ENCODE measurements around the gene SPX.

The SPX gene

DNA sequence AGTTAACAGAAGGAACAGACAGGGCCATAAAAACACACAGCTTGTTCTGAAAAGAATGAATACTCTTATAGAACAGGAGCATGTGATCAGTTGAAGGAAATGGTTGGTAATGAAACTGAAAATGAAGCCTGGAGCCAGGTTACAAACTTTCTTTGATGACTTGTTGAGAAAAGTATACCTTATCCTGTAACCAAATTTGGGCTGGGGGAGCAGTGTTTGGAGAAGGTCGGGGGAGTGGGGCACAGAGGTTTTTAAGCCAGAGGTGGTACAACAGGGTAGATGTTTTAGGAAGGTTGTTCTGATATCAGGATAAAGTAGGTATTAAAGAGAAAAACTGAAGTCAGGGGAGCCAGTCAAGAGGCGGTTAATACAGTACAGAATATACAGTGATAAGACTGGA lies 16.3 kb upstream of the SPX start:
- H3K79me1 ChIP-seq (ENCODE audit: low read length): no peaks in the 10 kb centered on the region

DNA sequence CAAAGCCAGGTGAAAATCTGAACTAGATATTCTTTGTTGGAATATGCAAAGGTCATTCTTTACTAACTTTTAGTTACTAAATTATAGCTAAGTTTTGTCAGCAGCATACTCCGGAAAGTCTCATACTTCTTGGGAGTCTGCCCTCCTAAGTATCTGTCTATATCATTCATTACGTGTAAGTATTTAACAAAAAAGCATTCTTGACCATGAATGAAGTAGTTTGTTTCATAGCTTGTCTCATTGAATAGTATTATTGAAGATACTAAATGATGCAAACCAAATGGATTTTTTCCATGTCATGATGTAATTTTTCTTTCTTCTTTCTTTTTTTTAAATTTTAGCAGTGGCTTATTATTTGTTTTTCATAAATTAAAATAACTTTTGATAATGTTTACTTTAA lies 9.8 kb upstream of the SPX start:
- Histone ChIP-seq H3K4me3 (ENCODE audit: low read depth, low read length) (no peak overlapping the region), H4K12ac (ENCODE audit: low read depth, low read length) (no peak overlapping the region), H2BK12ac (ENCODE audit: low read length) (no peak overlapping the region), H4K91ac (ENCODE audit: low read depth, low read length) (no peak overlapping the region), H3K27me3 (ENCODE audit: insufficient read depth, low read length) (no peaks in the 10 kb centered on the region), H2BK120ac (ENCODE audit: insufficient read depth, low read length, poor library complexity) (no peak overlapping the region), H3K4me1 (ENCODE audit: control insufficient read depth in 1 of 2, insufficient read depth in 2 of 2, low read length in 2 of 2) (no peaks in the 10 kb centered on the region), H4K8ac (ENCODE audit: low read depth, low read length) (no peak overlapping the region), H3K79me1 (ENCODE audit: low read length) (no peaks in the 10 kb centered on the region), H3K4ac (ENCODE audit: low read depth, low read length) (no peak overlapping the region), H3K9ac (ENCODE audit: low read length) (no peak overlapping the region), H3K14ac (ENCODE audit: low read length) (no peak overlapping the region), H3K18ac (ENCODE audit: low read length) (no peak overlapping the region), H2BK5ac (ENCODE audit: low read depth, low read length, poor library complexity) (no peak overlapping the region), H2AK5ac (ENCODE audit: low read length) (no peak overlapping the region), H3K36me3 (ENCODE audit: control insufficient read depth in 1 of 2, insufficient read depth in 2 of 2, low read length in 2 of 2) (peaks cover 6 to 8% of the 10 kb centered on the region in 2 experiments), H3K79me2 (ENCODE audit: control insufficient read depth, insufficient read depth, low read length, poor library complexity) (no peaks in the 10 kb centered on the region), H3K4me2 (ENCODE audit: low read length) (no peak overlapping the region), H2AFZ (ENCODE audit: insufficient read depth, low read length, poor library complexity) (no peak overlapping the region), H3K27ac (ENCODE audit: low read depth, low read length) (no peak overlapping the region), H3K23ac (ENCODE audit: low read length) (no peak overlapping the region), H3K9me3 (ENCODE audit: insufficient read depth, low read depth, low read length) (no peaks in the 10 kb centered on the region)
- no CpG with 5 or more reads among the region's 2 CpGs for WGBS (ENCODE audit: extremely low coverage, insufficient coverage, insufficient read length)
- no peak for DNase-seq

More for the DNA sequence above, 16.3 kb upstream of the SPX start:
- H2BK12ac ChIP-seq (ENCODE audit: low read length): no peak overlapping the region
- H3K4me3 ChIP-seq (ENCODE audit: low read depth, low read length): no peak overlapping the region
- no peaks in the 10 kb centered on the region for H3K4me1 ChIP-seq (ENCODE audit: control insufficient read depth in 1 of 2, insufficient read depth in 2 of 2, low read length in 2 of 2)
- H2BK120ac ChIP-seq (ENCODE audit: insufficient read depth, low read length, poor library complexity): no peak overlapping the region
- no peak overlapping the region for H3K14ac ChIP-seq (ENCODE audit: low read length)
- no peak overlapping the region for H3K23ac ChIP-seq (ENCODE audit: low read length)
- H2BK5ac ChIP-seq (ENCODE audit: low read depth, low read length, poor library complexity): no peak overlapping the region
- H4K8ac ChIP-seq (ENCODE audit: low read depth, low read length): no peak overlapping the region
- no peak overlapping the region for H4K12ac ChIP-seq (ENCODE audit: low read depth, low read length)
- no peak overlapping the region for H3K18ac ChIP-seq (ENCODE audit: low read length)
- H3K27me3 ChIP-seq (ENCODE audit: insufficient read depth, low read length): no peaks in the 10 kb centered on the region
- H3K36me3 ChIP-seq (ENCODE audit: control insufficient read depth in 1 of 2, insufficient read depth in 2 of 2, low read length in 2 of 2): peaks cover 7 to 8% of the 10 kb centered on the region in 2 experiments
- no peak for DNase-seq
- H2AK5ac ChIP-seq (ENCODE audit: low read length): no peak overlapping the region
- no peaks in the 10 kb centered on the region for H3K79me2 ChIP-seq (ENCODE audit: control insufficient read depth, insufficient read depth, low read length, poor library complexity)
- no CpG with 5 or more reads among the region's 2 CpGs for WGBS (ENCODE audit: extremely low coverage, insufficient coverage, insufficient read length)
- H4K91ac ChIP-seq (ENCODE audit: low read depth, low read length): no peak overlapping the region
- H3K9ac ChIP-seq (ENCODE audit: low read length): no peak overlapping the region
- H3K9me3 ChIP-seq (ENCODE audit: insufficient read depth, low read depth, low read length): no peaks in the 10 kb centered on the region
- no peak overlapping the region for H2AFZ ChIP-seq (ENCODE audit: insufficient read depth, low read length, poor library complexity)
- H3K4ac ChIP-seq (ENCODE audit: low read depth, low read length): no peak overlapping the region
- no peak overlapping the region for H3K4me2 ChIP-seq (ENCODE audit: low read length)
- H3K27ac ChIP-seq (ENCODE audit: low read depth, low read length): no peak overlapping the region

DNA sequence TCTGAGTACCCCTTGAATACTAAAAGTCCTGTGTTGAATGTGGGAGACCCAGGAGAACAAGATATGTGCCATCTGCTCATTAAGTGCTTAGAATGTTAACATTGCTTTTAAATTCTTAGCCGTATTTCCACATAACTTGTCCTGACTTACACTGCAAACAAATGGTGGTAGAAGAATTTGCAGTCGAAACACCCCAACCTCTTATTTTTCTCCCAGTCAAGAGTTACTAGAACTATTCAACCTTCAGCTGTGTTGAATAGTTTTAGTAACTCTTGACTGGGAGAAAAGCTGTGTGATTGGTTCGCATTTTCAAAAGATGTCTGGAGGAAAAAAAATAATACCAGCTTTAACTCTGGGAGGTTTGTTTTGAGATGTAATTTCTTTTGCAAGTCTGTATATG lies 7.6 kb upstream of the SPX start:
- Histone ChIP-seq H3K23ac (ENCODE audit: low read length) (no peak overlapping the region), H2BK5ac (ENCODE audit: low read depth, low read length, poor library complexity) (no peak overlapping the region), H3K4me3 (ENCODE audit: low read depth, low read length) (no peak overlapping the region), H3K79me2 (ENCODE audit: control insufficient read depth, insufficient read depth, low read length, poor library complexity) (no peaks in the 10 kb centered on the region), H3K27me3 (ENCODE audit: insufficient read depth, low read length) (no peaks in the 10 kb centered on the region), H3K36me3 (ENCODE audit: control insufficient read depth in 1 of 2, insufficient read depth in 2 of 2, low read length in 2 of 2) (peaks cover 1 to 2% of the 10 kb centered on the region in 2 experiments), H4K91ac (ENCODE audit: low read depth, low read length) (no peak overlapping the region), H3K27ac (ENCODE audit: low read depth, low read length) (no peak overlapping the region), H2AFZ (ENCODE audit: insufficient read depth, low read length, poor library complexity) (no peak overlapping the region), H3K79me1 (ENCODE audit: low read length) (no peaks in the 10 kb centered on the region), H3K14ac (ENCODE audit: low read length) (no peak overlapping the region), H2BK12ac (ENCODE audit: low read length) (no peak overlapping the region), H3K4me1 (ENCODE audit: control insufficient read depth in 1 of 2, insufficient read depth in 2 of 2, low read length in 2 of 2) (no peaks in the 10 kb centered on the region), H3K18ac (ENCODE audit: low read length) (no peak overlapping the region), H3K4me2 (ENCODE audit: low read length) (no peak overlapping the region), H3K9me3 (ENCODE audit: insufficient read depth, low read depth, low read length) (no peaks in the 10 kb centered on the region), H2AK5ac (ENCODE audit: low read length) (no peak overlapping the region), H3K9ac (ENCODE audit: low read length) (no peak overlapping the region), H4K12ac (ENCODE audit: low read depth, low read length) (no peak overlapping the region), H3K4ac (ENCODE audit: low read depth, low read length) (no peak overlapping the region), H4K8ac (ENCODE audit: low read depth, low read length) (no peak overlapping the region), H2BK120ac (ENCODE audit: insufficient read depth, low read length, poor library complexity) (no peak overlapping the region)
- DNase-seq: no peak
- WGBS (ENCODE audit: extremely low coverage, insufficient coverage, insufficient read length): no CpG with 5 or more reads among the region's 3 CpGs

DNA sequence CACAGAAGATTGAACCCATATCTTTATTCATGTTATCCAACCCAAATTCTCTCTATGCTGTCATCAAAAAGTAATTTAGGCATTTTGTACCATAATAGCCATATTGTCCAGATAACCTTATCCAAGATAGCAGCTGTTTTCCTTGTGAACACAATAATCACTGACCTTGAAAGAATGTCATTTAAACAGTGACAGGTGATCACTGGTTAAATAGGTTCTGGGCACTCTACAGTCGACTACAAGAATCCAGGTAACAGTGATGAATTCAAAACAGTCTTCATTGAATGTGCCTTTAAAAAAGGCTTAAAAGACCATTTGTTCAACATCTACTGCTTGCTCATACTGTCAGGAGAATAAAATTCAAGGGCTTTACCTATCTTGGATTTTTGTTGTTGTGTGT lies 4.6 kb upstream of the SPX start:
- H2BK5ac ChIP-seq (ENCODE audit: low read depth, low read length, poor library complexity): no peak overlapping the region
- no CpG with 5 or more reads among the region's 1 CpG for WGBS (ENCODE audit: extremely low coverage, insufficient coverage, insufficient read length)
- H2BK120ac ChIP-seq (ENCODE audit: insufficient read depth, low read length, poor library complexity): no peak overlapping the region
- H2AK5ac ChIP-seq (ENCODE audit: low read length): no peak overlapping the region
- H2AFZ ChIP-seq (ENCODE audit: insufficient read depth, low read length, poor library complexity): no peak overlapping the region
- no peaks in the 10 kb centered on the region for H3K4me1 ChIP-seq (ENCODE audit: control insufficient read depth in 1 of 2, insufficient read depth in 2 of 2, low read length in 2 of 2)
- no peaks in the 10 kb centered on the region for H3K79me2 ChIP-seq (ENCODE audit: control insufficient read depth, insufficient read depth, low read length, poor library complexity)
- no peaks in the 10 kb centered on the region for H3K27me3 ChIP-seq (ENCODE audit: insufficient read depth, low read length)
- no peak overlapping the region for H4K12ac ChIP-seq (ENCODE audit: low read depth, low read length)
- DNase-seq: no peak
- H3K79me1 ChIP-seq (ENCODE audit: low read length): no peaks in the 10 kb centered on the region
- H3K4me2 ChIP-seq (ENCODE audit: low read length): no peak overlapping the region
- peaks cover 0 to 1% of the 10 kb centered on the region in 2 experiments for H3K36me3 ChIP-seq (ENCODE audit: control insufficient read depth in 1 of 2, insufficient read depth in 2 of 2, low read length in 2 of 2)
- H3K18ac ChIP-seq (ENCODE audit: low read length): no peak overlapping the region
- no peak overlapping the region for H2BK12ac ChIP-seq (ENCODE audit: low read length)
- H3K27ac ChIP-seq (ENCODE audit: low read depth, low read length): no peak overlapping the region
- no peak overlapping the region for H3K23ac ChIP-seq (ENCODE audit: low read length)
- H3K4ac ChIP-seq (ENCODE audit: low read depth, low read length): no peak overlapping the region
- H4K8ac ChIP-seq (ENCODE audit: low read depth, low read length): no peak overlapping the region
- no peaks in the 10 kb centered on the region for H3K9me3 ChIP-seq (ENCODE audit: insufficient read depth, low read depth, low read length)
- no peak overlapping the region for H4K91ac ChIP-seq (ENCODE audit: low read depth, low read length)
- no peak overlapping the region for H3K4me3 ChIP-seq (ENCODE audit: low read depth, low read length)
- H3K14ac ChIP-seq (ENCODE audit: low read length): no peak overlapping the region
- no peak overlapping the region for H3K9ac ChIP-seq (ENCODE audit: low read length)

Measured in trophoblast cell (in vitro differentiated cells and primary cell).